ENCODE measurements around the gene COIL. TPM values are rescaled to one million over a fixed set of nuclear protein-coding genes. Genes with fewer than 3 reads are reported as not detected.

Gene COIL
- total RNA-seq, 1 experiment from 2014 or later: 22.9 TPM

Other genes starting within 250 kb of the COIL start
- gene C17orf67, start 127.1 kb downstream of the COIL start, total RNA-seq (2014; rRNA removed): 2.3 and 4.4 TPM in 2 replicates
- 8.4 and 12.4 TPM in 2 replicates for gene DGKE, start 126.9 kb downstream of the COIL start, total RNA-seq (2014; rRNA removed)
- 44.0 and 60.2 TPM in 2 replicates for gene TRIM25, start 47.0 kb downstream of the COIL start, total RNA-seq (2014; rRNA removed)
- gene SCPEP1, start 17.1 kb upstream of the COIL start, total RNA-seq (2014; rRNA removed): 56.0 and 73.3 TPM in 2 replicates
- 73.1 and 108 TPM in 2 replicates for gene AKAP1, start 124.2 kb upstream of the COIL start, total RNA-seq (2014; rRNA removed)

Data from PC-3 (cell line).